HPDE6-E6E7 (cell line): ENCODE measurements around the gene F12.

Experiments
- DNase-seq: peaks from one replicate; pipeline ENCODE4 v3.0.0; 2011; ENCODE audit warnings: missing footprints; ENCODE audit errors: extremely low spot score

Gene F12

DNA sequence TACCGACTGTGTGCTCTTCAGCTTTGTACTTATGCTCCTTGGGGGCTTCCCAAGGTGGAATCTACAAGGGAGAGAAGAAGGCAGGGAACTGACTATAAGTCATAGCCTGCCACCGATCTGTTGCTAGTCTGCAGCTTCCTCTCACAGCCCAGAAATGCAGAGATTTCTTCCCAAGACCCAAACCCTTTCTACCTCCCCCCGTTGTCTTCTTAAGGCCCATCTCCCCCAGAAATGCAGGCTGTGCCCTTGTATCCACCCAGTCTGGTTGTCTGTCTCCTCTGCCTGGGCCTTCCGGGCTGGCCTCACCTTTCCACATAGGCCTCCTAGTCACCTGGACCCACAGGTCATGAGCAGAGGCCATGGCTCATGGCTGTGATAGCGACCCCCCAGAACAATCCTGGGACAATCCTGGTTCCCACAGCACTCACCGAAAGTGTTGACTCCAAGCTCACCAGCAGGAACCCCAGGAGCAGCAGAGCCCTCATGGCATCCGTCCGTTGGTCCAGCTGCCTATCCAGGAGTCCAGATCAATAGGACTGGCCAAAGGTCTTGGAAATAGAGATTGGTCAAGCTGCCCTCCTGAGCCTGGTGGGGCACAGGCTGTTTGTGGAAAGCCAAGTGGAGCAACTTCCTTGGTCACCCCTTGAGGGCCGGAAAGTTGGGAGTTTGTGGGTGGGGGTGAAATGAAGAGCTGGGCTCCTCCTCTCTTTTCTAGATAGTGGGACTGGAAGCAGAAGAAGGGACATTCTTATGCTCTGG lies at the start of gene F12:
Gene F12, minus strand, starts transcription at position 522 of the 759 bp plus-strand sequence. Its CDS starts 37 bp downstream, at position 485.
- no peak for DNase-seq

DNA sequence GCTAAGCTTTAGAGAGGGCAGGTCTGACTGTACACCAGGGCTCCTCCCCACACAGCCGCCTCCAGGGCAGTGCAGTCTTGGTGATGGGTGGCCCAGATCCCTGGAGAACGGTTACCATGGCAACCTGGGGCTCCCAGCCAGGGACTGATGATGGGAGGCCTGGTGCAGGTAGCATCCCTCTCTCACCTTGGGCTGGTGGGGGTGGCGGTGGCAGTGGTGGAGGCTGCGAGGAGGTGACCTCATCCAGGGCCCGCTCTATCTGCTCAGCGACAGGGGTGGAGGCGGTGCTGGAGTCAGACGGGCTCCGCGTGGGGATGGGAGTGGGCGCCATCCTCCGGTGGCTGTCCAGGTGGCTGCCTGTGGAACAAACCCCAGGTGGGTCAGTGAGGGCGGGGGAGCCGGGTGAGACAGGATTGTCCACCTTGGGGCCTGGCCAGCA lies 49.6 kb upstream of the F12 start:
- no peak for DNase-seq

DNA sequence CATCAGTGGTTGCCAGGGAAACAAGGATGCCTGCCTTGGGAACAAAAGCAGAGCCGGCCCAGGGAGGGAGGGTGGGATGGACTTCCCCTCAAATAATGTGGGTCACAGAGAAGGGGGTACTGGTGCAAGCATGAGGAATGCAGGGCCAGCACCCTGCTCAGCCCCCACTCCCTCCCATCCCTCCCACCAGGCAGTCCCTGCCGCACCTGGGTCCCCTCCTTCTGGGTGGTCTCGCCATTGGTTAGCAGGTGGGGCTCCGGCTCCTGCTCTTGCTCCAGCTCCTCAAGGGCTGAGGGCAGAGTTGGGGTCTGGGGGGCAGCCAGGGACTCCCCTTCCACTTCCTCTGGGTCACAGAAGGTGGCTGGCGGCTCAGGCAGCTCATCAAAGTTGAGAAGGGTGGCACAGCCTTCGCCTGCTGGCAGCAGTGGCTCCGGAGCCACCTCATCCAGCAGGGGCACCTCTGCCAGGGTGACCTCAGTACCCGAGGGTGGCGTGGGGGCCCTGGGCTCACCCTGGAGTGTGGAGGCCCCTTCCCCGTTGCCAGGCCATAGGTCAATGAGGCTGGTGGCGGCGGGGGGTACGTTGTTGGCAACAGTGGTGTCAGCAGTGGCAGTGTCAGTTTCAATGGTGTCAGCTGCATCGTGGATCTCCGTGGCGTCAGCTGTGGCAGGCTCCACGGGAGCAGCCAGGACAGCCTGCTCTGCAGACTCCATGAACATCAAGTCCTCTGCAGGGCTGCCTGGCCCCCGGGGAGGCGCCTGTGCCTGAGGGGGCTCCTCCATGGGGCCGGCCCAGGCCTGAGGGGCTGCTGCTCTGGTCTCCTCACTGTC lies 48.7 kb upstream of the F12 start:
- no peak for DNase-seq

DNA sequence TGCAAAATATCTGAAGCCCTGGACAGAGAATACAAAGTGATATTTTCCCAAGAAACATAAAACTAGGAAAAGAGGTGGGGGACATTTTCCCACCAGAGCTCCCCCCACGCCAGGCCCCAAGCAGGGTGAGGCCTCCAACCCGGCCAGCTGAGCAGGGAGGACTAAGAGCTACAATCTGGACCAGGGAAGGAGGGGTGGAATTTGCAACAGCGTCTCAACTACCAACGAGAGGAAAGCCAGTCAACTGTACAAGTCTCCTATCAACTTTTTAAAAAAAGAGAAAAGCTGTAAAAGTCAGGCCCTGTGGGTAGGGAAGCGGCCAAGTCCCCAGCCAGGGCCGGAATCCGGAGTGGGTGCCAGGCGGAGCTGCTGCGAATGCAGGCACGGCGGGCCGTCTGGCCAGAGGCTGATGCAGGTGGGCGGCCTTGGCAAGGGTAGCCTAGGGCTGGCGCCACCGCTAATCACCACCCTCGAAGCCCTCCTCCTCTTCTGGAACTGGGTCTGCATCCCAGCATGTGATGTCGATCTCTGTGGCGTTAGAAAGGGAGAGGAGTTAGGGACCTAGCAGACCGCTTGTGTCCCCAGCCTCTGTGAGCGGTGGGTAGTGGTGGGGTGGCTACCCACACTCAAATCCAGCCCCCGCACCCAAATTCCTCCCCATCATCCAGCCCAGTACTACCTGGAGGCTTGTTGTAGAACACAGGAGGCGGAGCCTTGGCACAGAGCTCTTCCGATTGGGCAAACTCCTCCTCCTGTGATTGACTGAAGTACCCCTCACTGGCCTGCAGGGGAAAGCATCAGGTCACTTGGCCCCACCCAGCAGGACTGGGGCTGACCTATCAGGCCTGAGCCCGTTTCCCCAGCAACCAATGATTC lies 47.9 kb upstream of the F12 start:
- peak; percentile 95 for DNase-seq

DNA sequence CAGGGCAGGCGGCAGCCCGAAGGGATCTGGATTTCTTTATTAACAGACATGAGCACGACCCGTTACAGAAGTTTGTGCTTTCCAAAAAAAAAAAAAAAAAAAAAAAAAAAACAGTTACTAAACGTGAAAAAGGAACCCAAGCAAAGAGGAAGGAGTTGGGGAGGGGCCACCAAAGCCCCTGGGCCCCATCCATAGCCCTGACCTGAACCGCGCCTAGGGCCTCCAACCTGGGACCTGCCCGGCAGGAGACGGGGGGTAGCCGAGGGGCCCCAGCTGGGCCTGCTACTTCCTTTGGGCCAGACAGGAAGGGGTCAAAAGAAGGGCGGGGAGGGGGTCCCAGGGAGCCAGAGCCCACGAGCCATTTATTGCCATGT lies 47.2 kb upstream of the F12 start:
- no peak for DNase-seq

DNA sequence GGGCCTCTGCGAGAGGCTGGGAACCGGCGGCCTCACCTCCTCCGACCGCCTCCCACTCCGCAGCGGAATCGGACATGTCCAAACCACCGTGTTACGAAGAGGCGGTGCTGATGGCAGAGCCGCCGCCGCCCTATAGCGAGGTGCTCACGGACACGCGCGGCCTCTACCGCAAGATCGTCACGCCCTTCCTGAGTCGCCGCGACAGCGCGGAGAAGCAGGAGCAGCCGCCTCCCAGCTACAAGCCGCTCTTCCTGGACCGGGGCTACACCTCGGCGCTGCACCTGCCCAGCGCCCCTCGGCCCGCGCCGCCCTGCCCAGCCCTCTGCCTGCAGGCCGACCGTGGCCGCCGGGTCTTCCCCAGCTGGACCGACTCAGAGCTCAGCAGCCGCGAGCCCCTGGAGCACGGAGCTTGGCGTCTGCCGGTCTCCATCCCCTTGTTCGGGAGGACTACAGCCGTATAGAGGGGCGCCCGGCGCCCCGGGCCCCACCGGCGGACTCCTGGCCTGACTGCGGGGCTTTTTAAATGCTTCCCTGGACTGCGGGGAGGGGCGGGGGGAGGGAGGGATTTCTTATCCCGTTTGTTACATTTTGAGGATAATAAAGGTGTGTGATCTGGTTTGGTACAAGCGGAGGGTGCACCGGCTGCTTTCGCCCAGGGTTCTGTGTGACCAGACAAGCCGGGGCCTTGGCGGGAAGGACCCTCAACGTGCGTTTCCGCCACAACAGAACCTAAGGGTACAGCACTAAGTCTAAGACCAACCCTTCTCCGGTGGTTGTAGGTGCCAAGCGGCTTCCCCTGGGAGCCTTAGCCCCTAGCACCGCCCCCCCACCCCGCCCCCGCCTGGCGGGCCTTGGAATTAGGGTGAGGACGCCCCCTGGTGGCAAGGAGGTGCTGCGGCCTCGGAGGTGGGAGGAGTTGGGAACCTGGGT lies 46.6 kb upstream of the F12 start:
- DNase-seq: peak; percentile 94

DNA sequence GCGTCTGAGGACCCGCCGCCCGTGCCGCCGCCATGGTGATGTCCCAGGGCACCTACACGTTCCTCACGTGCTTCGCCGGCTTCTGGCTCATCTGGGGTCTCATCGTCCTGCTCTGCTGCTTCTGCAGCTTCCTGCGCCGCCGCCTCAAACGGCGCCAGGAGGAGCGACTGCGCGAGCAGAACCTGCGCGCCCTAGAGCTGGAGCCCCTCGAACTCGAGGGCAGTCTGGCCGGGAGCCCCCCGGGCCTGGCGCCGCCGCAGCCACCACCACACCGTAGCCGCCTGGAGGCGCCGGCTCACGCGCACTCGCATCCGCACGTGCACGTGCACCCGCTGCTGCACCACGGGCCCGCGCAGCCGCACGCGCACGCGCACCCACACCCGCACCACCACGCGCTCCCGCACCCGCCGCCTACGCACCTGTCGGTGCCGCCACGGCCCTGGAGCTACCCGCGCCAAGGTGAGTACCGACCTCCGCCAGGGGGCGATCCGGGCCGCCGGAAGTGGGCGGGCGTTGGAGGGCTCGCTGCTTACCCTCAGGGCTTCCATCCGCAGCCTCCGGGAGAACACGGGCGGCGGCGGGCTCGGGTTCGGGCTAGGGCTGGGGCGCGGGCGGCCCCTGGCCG lies 45.8 kb upstream of the F12 start:
- peak; percentile 73 for DNase-seq

DNA sequence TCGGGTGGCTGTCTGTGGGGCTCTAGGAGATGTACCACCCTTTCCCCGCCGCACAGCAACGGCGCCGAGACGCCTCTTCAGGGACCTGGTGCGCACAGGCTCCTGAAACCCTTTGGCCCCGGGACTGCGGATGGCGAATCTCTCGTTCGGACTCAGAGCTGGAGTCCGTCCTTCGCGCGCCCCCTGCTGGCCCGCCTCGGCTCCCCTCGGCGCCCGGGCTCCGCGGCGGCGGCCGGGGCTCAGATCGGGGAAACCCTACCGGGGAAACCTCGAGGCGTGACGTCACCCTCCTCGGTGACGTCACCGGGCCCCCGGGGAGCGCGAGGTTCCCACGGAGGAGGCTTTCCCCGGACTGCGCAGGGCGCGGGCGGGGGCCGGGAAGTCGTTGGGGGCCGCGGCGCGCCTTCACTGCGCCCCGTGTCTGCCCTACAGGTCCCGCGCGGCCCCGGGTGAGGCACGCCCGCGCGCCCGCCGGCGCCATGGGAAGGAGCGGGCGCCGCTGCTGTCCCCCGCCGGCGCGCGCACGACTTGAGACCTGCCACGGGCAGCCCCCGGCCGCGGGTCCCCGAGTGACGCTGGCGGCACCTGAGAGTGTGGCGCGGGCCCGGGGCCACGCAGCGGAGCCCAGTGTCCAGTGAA lies 45.2 kb upstream of the F12 start:
- peak; percentile 95 for DNase-seq

DNA sequence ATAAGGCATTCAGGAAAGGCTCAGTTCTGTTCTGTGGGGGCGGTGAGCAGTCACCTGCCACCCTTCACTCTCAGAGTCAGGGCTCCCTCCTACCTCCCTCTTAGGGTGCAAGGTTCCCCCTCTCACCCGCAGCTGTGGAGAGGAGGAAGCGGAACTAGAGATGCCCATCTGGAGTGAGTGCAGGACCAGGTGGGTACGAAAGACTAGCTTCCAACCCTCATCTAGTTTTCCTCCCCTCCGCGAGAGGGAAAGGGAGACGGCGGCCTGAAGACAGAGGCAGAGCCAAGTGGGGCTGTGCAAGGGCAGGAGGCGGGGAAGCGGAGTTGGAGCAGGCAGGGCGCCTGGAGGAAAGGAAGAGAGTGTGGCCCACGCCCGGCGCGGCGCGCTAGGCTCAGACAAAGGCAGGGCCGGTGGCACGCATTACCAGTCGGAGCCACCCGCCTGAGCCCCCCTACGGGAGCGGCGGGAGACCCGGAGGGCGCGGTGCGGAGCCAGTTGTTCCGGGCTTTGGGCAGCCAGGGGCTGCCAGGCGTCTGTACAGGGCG lies 44.6 kb upstream of the F12 start:
- no peak for DNase-seq

DNA sequence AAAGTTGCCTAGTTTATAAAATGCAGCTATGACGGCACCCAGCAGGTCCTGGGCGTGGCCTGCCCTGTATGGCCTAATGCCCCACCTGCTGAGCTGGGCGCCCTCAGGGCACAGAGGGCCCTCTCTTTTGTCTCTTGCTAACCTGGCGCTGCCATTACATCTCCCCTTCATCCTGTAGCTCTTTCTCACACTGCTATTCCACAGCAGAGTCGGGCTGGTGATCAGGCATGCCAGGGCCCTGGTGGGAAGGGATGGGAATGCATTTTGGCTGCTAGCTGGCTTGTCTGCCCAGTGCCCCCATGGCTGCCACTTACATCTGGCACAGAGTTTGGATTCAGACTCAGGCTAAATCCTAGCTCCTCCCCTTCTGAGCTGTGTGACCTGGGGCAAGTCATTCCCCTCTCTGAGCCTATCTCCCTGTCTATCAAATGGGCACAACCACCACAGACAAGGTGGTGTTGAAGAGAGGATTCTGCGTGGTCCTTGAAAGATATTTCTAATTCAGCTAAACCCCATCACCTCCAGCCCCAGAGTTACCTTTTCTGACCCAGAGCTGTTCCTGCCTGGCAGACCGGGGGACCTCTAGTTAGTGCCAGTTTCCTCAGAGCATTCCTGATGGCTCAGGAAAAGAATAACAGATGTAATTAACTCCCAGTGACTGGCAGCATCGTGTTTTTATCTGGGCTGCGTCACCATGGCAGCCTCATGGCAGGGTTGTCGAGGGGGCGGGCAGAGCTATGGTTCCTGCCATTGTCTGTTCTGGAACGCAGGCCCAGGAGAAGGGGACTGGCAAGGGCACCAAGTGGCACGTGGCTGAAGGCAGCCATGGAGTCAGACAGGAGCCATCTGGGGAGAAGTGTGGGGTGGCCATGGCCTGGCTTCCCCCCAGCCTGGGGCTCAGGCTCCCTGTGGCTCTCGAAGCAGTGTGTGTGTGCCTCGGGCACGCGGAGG lies 43.6 kb upstream of the F12 start:
- no peak for DNase-seq

DNA sequence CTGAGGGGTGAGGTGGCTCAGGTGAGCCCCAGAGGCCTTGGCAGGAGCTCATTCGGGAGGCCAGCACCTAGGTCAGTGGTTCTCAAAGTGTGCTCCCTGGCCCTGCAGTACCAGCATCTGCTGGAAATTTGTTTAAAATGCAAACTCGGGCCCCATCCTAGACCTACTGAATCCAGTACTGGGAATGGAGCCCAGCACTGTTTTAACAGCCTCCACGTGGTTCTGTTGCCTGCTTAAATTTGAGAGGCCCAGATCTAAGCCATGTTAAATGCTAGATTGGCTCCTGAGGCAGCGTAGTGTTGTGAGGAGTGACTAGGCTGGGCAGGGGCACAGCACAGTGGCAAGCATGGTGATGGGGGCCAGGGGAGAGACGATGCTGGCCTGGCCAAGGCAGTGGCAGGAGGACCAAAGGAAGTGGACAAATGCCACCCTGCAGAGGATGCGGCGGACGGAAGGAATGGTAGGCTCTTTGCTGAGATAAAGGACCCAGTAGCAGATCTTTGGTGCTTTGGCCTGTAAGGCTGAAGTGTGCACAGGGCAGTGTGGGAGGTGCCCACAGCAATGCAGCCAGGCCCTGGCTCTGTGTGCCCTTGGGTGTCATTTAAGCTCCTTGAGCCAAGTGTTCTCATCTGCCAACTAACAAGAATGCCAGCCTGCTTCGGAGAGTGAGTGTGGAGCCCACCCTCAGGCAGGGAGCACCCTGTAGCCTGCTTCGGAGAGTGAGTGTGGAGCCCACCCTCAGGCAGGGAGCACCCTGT lies 41.5 kb upstream of the F12 start:
- no peak for DNase-seq

DNA sequence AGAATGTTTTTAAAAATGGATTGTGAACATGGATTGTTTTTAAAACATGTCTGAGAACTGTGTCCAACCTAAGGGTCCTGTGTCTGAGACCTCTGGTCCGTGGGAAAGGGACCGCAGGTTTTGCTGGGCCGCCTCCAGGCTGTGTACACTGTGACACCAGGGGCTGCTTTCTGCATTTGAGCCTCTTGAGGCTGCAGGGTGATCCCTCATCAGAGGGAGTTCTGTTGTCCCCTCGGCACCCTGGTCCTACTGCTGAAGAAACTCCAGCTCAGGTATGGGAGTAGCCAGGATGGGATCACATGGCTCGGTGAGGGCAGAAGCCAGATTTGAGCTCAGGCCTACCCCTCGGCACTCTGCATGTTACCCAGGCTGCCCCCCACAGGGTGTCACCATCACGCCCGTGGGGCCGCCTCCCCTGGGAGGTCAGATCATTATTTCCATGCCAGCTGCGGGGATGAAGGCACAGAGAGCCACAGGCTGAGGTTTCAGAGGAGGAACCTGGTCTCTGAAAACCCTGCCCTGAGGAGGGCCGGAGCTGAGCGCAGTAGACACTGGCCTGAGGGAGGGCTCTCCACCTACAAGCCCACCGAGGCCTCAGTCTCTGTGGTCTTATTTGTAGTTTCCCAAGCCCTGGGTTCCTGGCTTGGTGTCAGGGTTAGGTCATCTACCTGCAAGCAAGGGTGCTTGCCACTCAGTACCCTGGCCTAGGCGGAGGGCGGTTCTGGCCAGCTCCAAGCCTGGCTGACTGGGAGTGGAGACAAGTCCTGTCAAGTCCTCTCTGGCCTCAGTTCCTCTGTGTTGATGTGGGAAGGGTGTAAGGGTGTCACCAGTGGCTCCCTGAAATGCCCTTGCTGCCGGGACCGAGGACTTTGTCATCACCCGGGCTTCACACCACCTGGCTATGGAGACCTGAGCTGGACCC lies 40.0 kb upstream of the F12 start:
- no peak for DNase-seq

DNA sequence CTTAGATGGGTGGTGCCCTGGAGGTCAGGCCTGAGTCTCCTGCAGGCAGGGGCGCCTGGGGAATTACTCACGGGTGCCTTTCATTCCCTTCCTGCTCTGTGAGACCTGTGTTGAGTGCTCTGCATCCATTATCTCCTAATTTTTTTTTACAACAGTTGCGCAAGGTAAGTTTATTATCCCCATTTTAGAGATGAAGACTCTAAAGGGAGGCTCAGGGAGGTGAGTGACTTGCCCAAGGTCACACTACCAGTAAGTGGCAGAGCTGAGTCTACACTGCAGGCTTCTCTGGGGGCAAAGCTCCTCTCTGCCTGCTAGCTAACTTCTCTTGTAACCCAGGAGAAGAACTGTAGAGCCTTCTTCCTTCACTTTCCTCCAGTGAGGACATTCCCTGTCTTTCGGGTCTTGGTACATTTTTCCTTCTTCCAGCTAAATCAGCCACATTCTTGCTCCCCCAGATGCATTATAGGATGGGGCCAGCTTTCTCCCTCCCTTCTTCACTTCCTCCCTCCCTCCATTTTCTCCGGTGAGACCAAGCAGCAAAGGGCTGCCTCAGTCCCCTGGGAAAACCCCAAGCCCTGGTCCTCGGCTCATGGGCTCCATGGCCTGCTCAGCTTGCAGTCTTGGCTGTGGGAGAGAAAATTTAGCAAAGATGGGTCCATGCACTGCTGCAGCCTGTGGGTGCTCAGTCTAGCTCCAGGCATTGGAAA lies 39.0 kb upstream of the F12 start:
- no peak for DNase-seq

DNA sequence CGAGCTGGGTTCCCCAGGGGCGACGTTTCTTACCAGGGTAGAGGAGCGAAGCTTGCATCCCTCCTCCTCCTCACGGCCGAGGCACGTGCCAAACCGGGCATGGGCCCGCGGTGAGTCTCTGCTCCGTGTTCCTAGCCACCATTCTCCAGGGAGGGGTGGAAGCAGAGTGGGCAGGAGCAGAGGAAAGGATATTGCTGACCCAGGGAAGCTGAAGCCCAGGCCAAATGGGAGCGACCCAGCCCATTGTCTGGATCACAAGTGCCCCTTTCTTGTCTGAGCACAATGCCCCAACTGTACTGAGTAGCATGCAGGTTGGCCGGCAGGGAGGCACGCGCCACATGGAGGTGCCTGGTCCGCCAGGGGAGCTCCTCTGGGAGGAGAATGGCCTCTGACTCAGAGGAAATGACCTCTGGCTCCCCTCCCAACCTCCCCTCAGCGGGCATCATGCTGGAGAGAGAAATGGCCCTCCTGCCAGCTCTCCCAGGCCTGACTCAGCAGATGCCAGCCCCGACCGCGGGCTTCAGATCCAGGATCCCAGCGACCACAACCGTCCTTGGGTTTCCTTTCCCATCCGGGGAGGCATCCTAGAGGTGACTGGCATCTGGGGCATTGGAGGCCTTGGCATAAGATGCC lies 38.4 kb upstream of the F12 start:
- no peak for DNase-seq

DNA sequence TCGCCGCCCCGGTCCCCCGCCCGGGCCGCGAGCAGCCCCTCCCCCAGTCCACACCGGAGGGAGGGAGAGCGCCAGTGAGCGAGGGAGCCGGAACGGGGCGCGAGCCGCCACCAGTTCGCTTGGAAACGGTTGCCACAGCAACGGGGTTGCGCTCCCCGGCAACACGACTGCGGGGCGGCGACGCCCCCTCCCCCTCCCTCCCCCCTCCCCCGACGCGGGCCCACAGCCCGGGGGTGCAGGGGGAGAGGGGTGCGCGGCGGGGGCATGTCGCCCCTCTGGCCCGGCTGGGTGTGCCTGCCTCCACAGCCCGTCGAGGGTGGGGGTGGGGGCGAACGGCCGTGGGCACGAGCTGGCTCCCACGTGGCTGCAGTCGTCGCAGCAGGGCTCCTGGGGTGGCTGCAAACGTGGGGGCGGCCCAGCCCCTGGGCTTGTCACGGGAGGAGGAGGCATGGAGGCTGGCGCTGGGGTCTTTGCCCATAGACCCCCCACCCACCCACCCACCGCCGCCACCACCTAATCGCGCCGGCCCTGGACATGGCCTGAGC lies 37.8 kb upstream of the F12 start:
- DNase-seq: no peak
